Testis (tissue), 2 donors: Measurements from ENCODE around the gene ALAS1.

ENCODE experiments used
- POLR2A ChIP-seq: fragments of 450-650 bp; IDR thresholded peaks from one replicate; pipeline ENCODE4 v1.6.1; 2017; ENCODE audit warnings: antibody characterized with exemption, mild to moderate bottlenecking, moderate library complexity
- TF ChIP-seq, protein P1 (sequence below), 3 experiments: fragments of 450-650 bp in 2 of 3; fragments of 200-600 bp in 1 of 3; sonication (generic) in 1 of 3; IDR thresholded peaks; one replicate each; pipeline ENCODE4 v1.5.1; 2016 to 2019; ENCODE audit warnings: antibody characterized with exemption in 3 of 3, mild to moderate bottlenecking in 2 of 3, moderate library complexity in 1 of 3

DNA sequence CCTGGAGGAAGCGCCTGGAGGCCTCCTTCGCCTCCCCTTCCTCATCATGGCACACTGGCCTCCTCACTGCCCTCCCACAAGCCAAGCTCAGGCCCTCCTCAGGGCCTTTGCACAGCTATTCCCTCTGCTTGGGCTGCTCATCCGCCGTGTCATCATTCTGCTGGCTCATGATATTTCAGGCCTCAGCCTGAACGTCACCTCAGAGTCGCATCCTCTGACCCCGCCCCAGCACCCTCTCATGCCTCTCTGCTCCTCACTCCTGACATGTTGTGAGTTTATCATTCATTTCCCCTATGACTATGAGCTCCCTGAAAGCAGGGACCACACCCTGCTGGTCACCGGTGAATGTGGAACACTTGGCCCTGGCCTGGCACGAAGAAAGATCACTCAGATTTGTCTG is 23.1 kb upstream of the ALAS1 start:
- TF ChIP-seq POLR2A, result no peak
- TF ChIP-seq, protein P1, sequence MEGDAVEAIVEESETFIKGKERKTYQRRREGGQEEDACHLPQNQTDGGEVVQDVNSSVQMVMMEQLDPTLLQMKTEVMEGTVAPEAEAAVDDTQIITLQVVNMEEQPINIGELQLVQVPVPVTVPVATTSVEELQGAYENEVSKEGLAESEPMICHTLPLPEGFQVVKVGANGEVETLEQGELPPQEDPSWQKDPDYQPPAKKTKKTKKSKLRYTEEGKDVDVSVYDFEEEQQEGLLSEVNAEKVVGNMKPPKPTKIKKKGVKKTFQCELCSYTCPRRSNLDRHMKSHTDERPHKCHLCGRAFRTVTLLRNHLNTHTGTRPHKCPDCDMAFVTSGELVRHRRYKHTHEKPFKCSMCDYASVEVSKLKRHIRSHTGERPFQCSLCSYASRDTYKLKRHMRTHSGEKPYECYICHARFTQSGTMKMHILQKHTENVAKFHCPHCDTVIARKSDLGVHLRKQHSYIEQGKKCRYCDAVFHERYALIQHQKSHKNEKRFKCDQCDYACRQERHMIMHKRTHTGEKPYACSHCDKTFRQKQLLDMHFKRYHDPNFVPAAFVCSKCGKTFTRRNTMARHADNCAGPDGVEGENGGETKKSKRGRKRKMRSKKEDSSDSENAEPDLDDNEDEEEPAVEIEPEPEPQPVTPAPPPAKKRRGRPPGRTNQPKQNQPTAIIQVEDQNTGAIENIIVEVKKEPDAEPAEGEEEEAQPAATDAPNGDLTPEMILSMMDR (IDR thresholded peaks at IDR 0.05), result no peak
